ENCODE data around the gene CAMK2G. TPM values are rescaled to one million over a fixed set of nuclear protein-coding genes. Genes with fewer than 3 reads are reported as not detected.

The CAMK2G gene
- total RNA-seq, 1 experiment from 2014 or later: 179 TPM

GRCh38 chr10:73900064-73900463, 25.7 kb upstream of the CAMK2G start:
- Histone ChIP-seq H3K79me2 (ENCODE audit: low read length) (no peaks in the 10 kb centered on the region), H4K20me1 (ENCODE audit: low read length) (no peaks in the 10 kb centered on the region), H3K27ac (ENCODE audit: low read length) (peak overlapping the region; percentile 78), H3K9me3 (ENCODE audit: low read length) (no peaks in the 10 kb centered on the region), H3K4me2 (ENCODE audit: low read length) (peak overlapping the region; percentile 63), H3K27me3 (ENCODE audit: low read length) (no peaks in the 10 kb centered on the region), H3K36me3 (ENCODE audit: low read depth, low read length) (no peaks in the 10 kb centered on the region), H3K4me3 (ENCODE audit: low read length) (no peak overlapping the region), H3K9me2 (replicated peaks; ENCODE audit: low read length) (no peaks in the 10 kb centered on the region), H3K9ac (ENCODE audit: low read length) (peak overlapping the region; percentile 58), H3F3A (ENCODE audit: low read length, unreplicated experiment) (peaks cover 20% of the 10 kb centered on the region), H2AFZ (ENCODE audit: low read length) (no peak overlapping the region), H3K4me1 (ENCODE audit: insufficient read depth, low read length) (peaks cover 54% of the 10 kb centered on the region)
- ChIA-PET CTCF (interaction anchor here (0.6 to 2.8 kb wide), 15 partner anchors 8 to 275 kb away, joined by 3 to 53 read pairs (median 5); partner anchors contain the start of gene PLAU), POLR2A (ENCODE audit: unreplicated experiment) (interaction anchor here (0.5 to 1.9 kb wide), 16 partner anchors 9 to 1016 kb away, joined by 3 to 71 read pairs (median 5); partner anchors contain the start of genes PLAU and VCL)
- intact Hi-C loops (cut with micrococcal nuclease): no loop called here
- ATAC-seq: no peak
- no TSS peak for BruUV-seq (replicated peaks)
- no peak for DNase-seq
- TF ChIP-seq EZH2phosphoT487 (IDR thresholded peaks at IDR 0.05; ENCODE audit: borderline replicate concordance, low read length) (no peak), EZH2 (IDR thresholded peaks at IDR 0.05; ENCODE audit: low read length, unreplicated experiment) (no peak), CTCF (conservative IDR thresholded peaks at IDR 0.05; ENCODE audit: low read depth, low read length) (no peak)

DNA sequence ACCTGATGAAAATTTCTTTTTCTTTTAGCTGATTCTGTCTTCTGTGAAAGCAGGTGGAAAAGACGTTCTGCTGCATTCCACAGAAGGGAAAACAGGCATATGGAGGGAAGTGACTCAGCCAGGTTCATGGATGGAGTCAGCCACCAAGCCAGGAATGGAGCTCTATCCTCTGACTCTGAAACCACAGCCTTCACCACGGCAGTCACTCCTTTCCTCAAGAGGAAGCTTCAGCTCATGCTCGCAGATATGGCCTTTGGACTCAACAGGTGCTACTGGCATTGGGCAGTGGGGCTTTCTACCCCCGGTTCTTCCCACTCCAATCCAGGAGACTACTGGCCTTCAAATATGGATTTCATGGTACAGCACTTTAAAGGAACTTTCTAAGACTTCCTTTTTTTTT, 25.1 kb upstream of the CAMK2G start:
- no peaks in the 10 kb centered on the region for H3K9me3 ChIP-seq (ENCODE audit: low read length)
- no peaks in the 10 kb centered on the region for H3K36me3 ChIP-seq (ENCODE audit: low read depth, low read length)
- peak overlapping the region; percentile 0 for H2AFZ ChIP-seq (ENCODE audit: low read length)
- intact Hi-C loops (cut with micrococcal nuclease): loop anchor here (1.0 to 10.0 kb wide), 3 partner anchors 10 to 1025 kb away; no protein-coding TSS in a partner anchor
- peaks cover 24% of the 10 kb centered on the region for H3F3A ChIP-seq (ENCODE audit: low read length, unreplicated experiment)
- H3K4me3 ChIP-seq (ENCODE audit: low read length): peak overlapping the region; percentile 8; the same call in 1 of the 2 replicates
- no peaks in the 10 kb centered on the region for H3K79me2 ChIP-seq (ENCODE audit: low read length)
- H3K4me2 ChIP-seq (ENCODE audit: low read length): peak overlapping the region; percentile 63
- BruUV-seq (replicated peaks): no TSS peak
- ChIA-PET CTCF (interaction anchor here (0.6 to 2.8 kb wide), 20 partner anchors 9 to 223 kb away, joined by 3 to 53 read pairs (median 4); partner anchors contain the start of gene PLAU), POLR2A (ENCODE audit: unreplicated experiment) (interaction anchor here (0.5 to 1.9 kb wide), 18 partner anchors 10 to 181 kb away, joined by 3 to 71 read pairs (median 4); partner anchors contain the start of genes PLAU and VCL)
- DNase-seq (peak; percentile 100), ATAC-seq (peak; percentile 93)
- peak overlapping the region; percentile 58 for H3K9ac ChIP-seq (ENCODE audit: low read length)
- H4K20me1 ChIP-seq (ENCODE audit: low read length): no peaks in the 10 kb centered on the region
- TF ChIP-seq CTCF (conservative IDR thresholded peaks at IDR 0.05; ENCODE audit: low read depth, low read length) (no peak), EZH2phosphoT487 (IDR thresholded peaks at IDR 0.05; ENCODE audit: borderline replicate concordance, low read length) (no peak), EZH2 (IDR thresholded peaks at IDR 0.05; ENCODE audit: low read length, unreplicated experiment) (no peak)
- no peaks in the 10 kb centered on the region for H3K9me2 ChIP-seq (replicated peaks; ENCODE audit: low read length)
- peak overlapping the region; percentile 78 for H3K27ac ChIP-seq (ENCODE audit: low read length)
- no peaks in the 10 kb centered on the region for H3K27me3 ChIP-seq (ENCODE audit: low read length)
- peaks cover 54% of the 10 kb centered on the region for H3K4me1 ChIP-seq (ENCODE audit: insufficient read depth, low read length)
